NB4 (cell line): ENCODE data around the gene CNPY1.

ENCODE experiments used
- CTCF ChIP-seq: IDR thresholded peaks from one replicate; pipeline ENCODE4 v1.5.1; 2012; ENCODE audit warnings: low read depth, low read length
- MAX ChIP-seq: IDR thresholded peaks from 2 replicates; pipeline ENCODE4 v1.6.1; 2011; ENCODE audit warnings: low read depth, low read length
- MYC ChIP-seq: IDR thresholded peaks from 2 replicates; pipeline ENCODE4 v1.6.1; 2011; ENCODE audit warnings: low read depth, low read length
- POLR2A ChIP-seq: IDR thresholded peaks from 2 replicates; pipeline ENCODE4 v1.6.1; 2011; ENCODE audit warnings: mild to moderate bottlenecking; ENCODE audit not compliant: insufficient read length; ENCODE audit errors: extremely low read depth

- no peak for TF ChIP-seq CTCF
- no peak for TF ChIP-seq MAX
- TF ChIP-seq POLR2A = no peak
- TF ChIP-seq MYC = no peak
Measured at GRCh38 chr7:155490697-155491628, 55.4 kb downstream of the CNPY1 start.
